SU-DHL-6 (cell line): ENCODE measurements around the gene PTPRQ.

Source experiments
- CTCF ChIP-seq: fragments of 200-600 bp; sonication (generic); IDR thresholded peaks from one replicate; pipeline ENCODE4 v1.5.1; 2017; ENCODE audit warnings: antibody characterized with exemption, mild to moderate bottlenecking, low read length, moderate library complexity; ENCODE audit not compliant: insufficient read depth, poor library complexity, severe bottlenecking
- EZH2phosphoT487 ChIP-seq: fragments of 200-600 bp; sonication (generic), shearing (Covaris generic); conservative IDR thresholded peaks from 2 replicates; pipeline ENCODE4 v1.6.1; 2018; ENCODE audit warnings: mild to moderate bottlenecking, antibody characterized with exemption, low read length, moderate library complexity, mixed read lengths

- TF ChIP-seq CTCF (no peak), EZH2phosphoT487 (no peak)
Observed at GRCh38 chr12:80625901-80626300, 181.9 kb downstream of the PTPRQ start.
